G401 (cell line): ENCODE data around the gene SAA2. TPM values are rescaled to one million over a fixed set of nuclear protein-coding genes. Genes with fewer than 3 reads are reported as not detected.
A peak's percentile ranks its signal among the peaks of the same experiment; 100 is the strongest.
"Not testable (repeated sequence)": the region's sequence is repeated elsewhere in the genome, so short reads cannot be mapped to it uniquely, and the experiment has no call there.

ENCODE experiments used
- DNase-seq: peaks from one replicate; pipeline ENCODE4 v3.0.0-alpha.2; 2015; ENCODE audit warnings: low spot score
- in situ Hi-C: cut with HindIII; loops from 2 replicates; pipeline ENCODE4 v1.10.0; 2016; ENCODE audit warnings: low sequenced_read_pairs, mixed read lengths
- total RNA-seq: library from RNA; depleted of rRNA; stranded (reverse); fragments of >200 nt; shearing (Covaris generic); gene quantifications from 2 replicates; pipeline ENCODE4 v1.2.3, GENCODE V29; 2014; rRNA removed

Gene SAA2
- total RNA-seq, 1 experiment from 2014 or later, result not detected

DNA sequence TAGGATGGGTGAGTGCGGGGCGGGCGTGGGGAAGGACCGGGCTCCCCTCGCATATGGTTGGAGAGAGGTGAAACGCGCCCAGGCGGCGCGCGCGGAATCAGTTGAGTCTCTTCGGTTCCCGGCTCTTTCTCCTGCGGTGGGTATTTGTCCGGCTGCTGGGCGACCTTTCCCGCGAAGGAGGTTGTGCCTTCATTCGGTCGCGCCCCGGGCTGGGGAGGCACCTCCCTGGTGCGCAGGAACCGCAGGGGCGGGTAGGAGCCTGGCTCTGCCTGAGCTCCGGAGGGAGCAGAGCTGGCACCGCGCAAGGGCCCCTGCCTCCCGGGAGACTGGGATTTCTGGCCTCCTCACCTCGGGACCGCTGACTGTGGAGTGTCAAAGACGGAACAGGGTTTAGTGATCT lies 39.4 kb downstream of the SAA2 start:
- no peak for DNase-seq
- in situ Hi-C loops, result no loop called here

DNA sequence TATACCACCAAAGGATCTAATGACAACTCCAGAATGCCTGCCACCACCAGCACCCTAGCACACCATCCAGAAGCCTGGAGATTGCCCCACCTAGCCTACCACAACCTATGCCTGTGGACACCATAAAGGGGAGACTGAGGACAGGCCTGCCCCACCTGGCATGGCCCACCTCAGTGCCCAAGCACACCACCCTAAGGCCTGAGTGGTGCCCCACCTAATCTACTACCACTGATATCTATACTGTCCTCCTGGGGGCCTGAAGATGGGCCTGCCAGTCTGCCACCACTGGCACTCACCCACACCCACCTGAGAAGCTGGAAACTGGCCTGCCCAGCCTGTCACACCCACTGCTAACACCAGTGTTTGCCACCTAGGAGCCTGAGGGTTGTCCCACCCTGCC lies 43.7 kb downstream of the SAA2 start:
- DNase-seq, result no peak
- in situ Hi-C loops, result no loop called here

- in situ Hi-C loops, result no loop called here
Observed at GRCh38 chr11:18204220-18204619, 44.2 kb downstream of the SAA2 start.

DNA sequence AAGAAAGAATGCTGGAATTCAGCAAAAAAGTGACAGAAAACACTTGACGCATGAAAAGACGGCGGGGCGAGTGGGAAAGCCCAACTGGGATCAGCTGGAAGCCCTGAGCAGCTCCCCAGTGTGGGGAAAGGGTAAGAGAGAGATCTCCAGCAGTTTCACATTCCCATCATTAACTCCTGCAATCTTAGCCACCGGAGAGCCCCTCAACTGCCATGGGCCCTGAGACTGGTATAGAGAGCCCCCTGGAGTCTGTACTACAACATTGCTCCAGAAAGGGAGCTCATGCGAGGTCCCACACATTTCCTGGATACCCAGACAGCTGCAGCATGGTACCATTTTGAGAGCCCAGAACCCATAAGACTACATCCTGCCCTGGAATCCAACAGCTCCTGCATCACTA lies 44.7 kb downstream of the SAA2 start:
- in situ Hi-C loops, result no loop called here
- peak; percentile 2 for DNase-seq

More at GRCh38 chr11:18204220-18204619, 44.2 kb downstream of the SAA2 start:
- no peak for DNase-seq

GRCh38 chr11:18197738-18198137 lies 50.7 kb downstream of the SAA2 start:
- DNase-seq, in situ Hi-C loops: not testable (repeated sequence)

DNA sequence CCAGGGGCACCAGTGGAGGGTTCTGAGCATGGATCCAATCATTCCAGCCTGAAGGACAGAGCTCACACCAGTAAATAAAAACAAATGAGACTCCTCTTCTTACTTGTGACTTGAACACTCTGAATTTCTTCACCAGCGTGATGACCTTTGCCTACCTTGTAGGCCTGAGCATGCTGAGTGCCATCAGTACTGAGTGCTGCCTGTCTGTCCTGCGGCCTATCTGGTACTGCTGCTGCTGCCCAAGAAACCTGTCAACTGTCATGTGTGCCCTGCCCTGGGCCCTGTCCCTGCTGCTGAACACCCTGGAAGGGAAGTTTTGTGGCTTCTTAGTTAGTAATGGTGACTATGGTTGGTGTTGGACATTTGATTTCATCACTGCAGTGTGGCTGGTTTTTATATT lies 51.9 kb downstream of the SAA2 start:
- in situ Hi-C loops, result no loop called here
- no peak for DNase-seq

Other genes starting within 250 kb of the SAA2 start
- 28.2 and 111 TPM in 2 replicates for gene SERGEF, start 235.6 kb downstream of the SAA2 start, total RNA-seq
- gene TPH1, start 202.4 kb downstream of the SAA2 start, total RNA-seq, result 0.25 TPM in 1 of 2 replicates, not detected in the other
- 37.7 and 37.9 TPM in 2 replicates for gene SAAL1, start 142.6 kb downstream of the SAA2 start, total RNA-seq
- not detected in 2 replicates for gene MRGPRX3, start 116.1 kb downstream of the SAA2 start, total RNA-seq
- gene MRGPRX4, start 75.8 kb downstream of the SAA2 start, total RNA-seq, result not detected in 2 replicates
- gene SAA4, start 11.9 kb downstream of the SAA2 start, total RNA-seq, result not detected in 2 replicates
- 3.3 and 4.6 TPM in 2 replicates for gene SAA1, start 17.6 kb upstream of the SAA2 start, total RNA-seq
- 26.4 and 33.0 TPM in 2 replicates for gene HPS5, start 73.5 kb upstream of the SAA2 start, total RNA-seq
- gene GTF2H1, start 73.9 kb upstream of the SAA2 start, total RNA-seq, result 67.3 and 111 TPM in 2 replicates
- gene LDHA, start 145.9 kb upstream of the SAA2 start, total RNA-seq, result 543 and 699 TPM in 2 replicates
- not detected in 2 replicates for gene LDHC, start 163.7 kb upstream of the SAA2 start, total RNA-seq
- gene LDHAL6A, start 207.2 kb upstream of the SAA2 start, total RNA-seq, result not detected in 2 replicates